ENCODE data around the gene KCNH3. TPM values are rescaled to one million over a fixed set of nuclear protein-coding genes. Genes with fewer than 3 reads are reported as not detected.

The KCNH3 gene
- total and polyA plus RNA-seq, 2 of the 13 experiments (the other 11 are each of a cell fraction or from before 2014, with no cell fraction given) = 0.01 to 0.07 TPM

- TF ChIP-seq PRDM10 (CRISPR knock-in tag; IDR thresholded peaks at IDR 0.05; ENCODE audit: low read depth) (no peak), ZBTB25 (CRISPR knock-in tag; IDR thresholded peaks at IDR 0.05) (no peak), HDAC2 (CRISPR knock-in tag; IDR thresholded peaks at IDR 0.05) (no peak), SIN3B (IDR thresholded peaks at IDR 0.05; ENCODE audit: low read length) (no peak), TOE1 (CRISPR knock-in tag; IDR thresholded peaks at IDR 0.05) (no peak), ZNF274 (CRISPR knock-in tag; IDR thresholded peaks at IDR 0.05) (no peak), GATAD2A (CRISPR knock-in tag; IDR thresholded peaks at IDR 0.05) (no peak), NR2F2 (IDR thresholded peaks at IDR 0.05; ENCODE audit: borderline replicate concordance, low read depth) (no peak)
Measured at GRCh38 chr12:49559011-49559675, 20.3 kb downstream of the KCNH3 start (continued).

- Histone ChIP-seq H3K4me1 (ENCODE audit: insufficient read depth, low read length) (peaks cover 12% of the 10 kb centered on the region), H3K27ac (ENCODE audit: extremely low read length, insufficient read depth, low read length) (no peak overlapping the region), H3K79me2 (ENCODE audit: insufficient read depth, low read length) (no peaks in the 10 kb centered on the region), H3K4me2 (ENCODE audit: low read depth, low read length) (no peak overlapping the region), H4K20me1 (ENCODE audit: insufficient read depth, low read length) (no peaks in the 10 kb centered on the region), H3K9ac (ENCODE audit: insufficient read depth, low read depth, low read length) (no peak overlapping the region), H2AFZ (ENCODE audit: low read length) (no peak overlapping the region), H3K4me3 (replicated peaks in 1 of 3; ENCODE audit: insufficient read depth in 1 of 3, low read depth in 2 of 3, low read length in 3 of 3) (no peak overlapping the region), H3K36me3 (replicated peaks in 1 of 2; ENCODE audit: control insufficient read depth in 1 of 2, insufficient read depth in 2 of 2, low read length in 2 of 2) (peaks cover 33 to 73% of the 10 kb centered on the region in 2 experiments), H3K27me3 (ENCODE audit: control insufficient read depth in 1 of 2, insufficient read depth in 2 of 2, low read length in 2 of 2) (no peaks in the 10 kb centered on the region), H3K9me3 (ENCODE audit: low read length) (no peaks in the 10 kb centered on the region)
- FAIRE-seq = no peak
- 96% methylated on average over 7 of the region's 7 CpGs for WGBS (ENCODE audit: low lambda C conversion rate)
- no peak for ATAC-seq
- ChIA-PET POLR2A (interaction anchor here (1.4 kb wide), 1 partner anchor 10 kb away, joined by 5 read pairs; no protein-coding TSS in a partner anchor), CTCF (ENCODE audit: low intra/inter-chr PET ratio, low total read pairs) (no interaction called here)
- in situ Hi-C loops (cut with HindIII; ENCODE audit: extremely low pct_ligation_motif_present, low pct_unique_long_range_greater_than_20kb) (no loop called here), intact Hi-C loops (cut with micrococcal nuclease; ENCODE audit: unreplicated experiment) (no loop called here)
- DNase-seq (ENCODE audit: low spot score) = no peak
- no TSS peak for BruUV-seq (replicated peaks)
- TF ChIP-seq ZBTB10 (CRISPR knock-in tag; IDR thresholded peaks at IDR 0.05; ENCODE audit: borderline replicate concordance) = no peak
- no peak for TF ChIP-seq MIER3 (CRISPR knock-in tag; IDR thresholded peaks at IDR 0.05; ENCODE audit: borderline replicate concordance)
- no peak for TF ChIP-seq ZNF430 (CRISPR knock-in tag; IDR thresholded peaks at IDR 0.05)
- TF ChIP-seq NRL (CRISPR knock-in tag; IDR thresholded peaks at IDR 0.05; ENCODE audit: borderline replicate concordance) = no peak
- TF ChIP-seq TFDP2 (CRISPR knock-in tag; IDR thresholded peaks at IDR 0.05) = no peak
- TF ChIP-seq KDM5A (IDR thresholded peaks at IDR 0.05; ENCODE audit: borderline replicate concordance, low read length) = no peak
Measured at GRCh38 chr12:49560695-49561094, 21.9 kb downstream of the KCNH3 start.

Data from HepG2 (cell line).